ENCODE results near the gene ATOX1. TPM values are rescaled to one million over a fixed set of nuclear protein-coding genes. Genes with fewer than 3 reads are reported as not detected.

ATOX1 gene
- total and polyA plus RNA-seq, 2 of the 13 experiments (the other 11 are each of a cell fraction or from before 2014, with no cell fraction given), result 62.4 to 124 TPM

- peak; percentile 38; the same call in 1 of the 2 replicates for TF ChIP-seq BCL6 (CRISPR knock-in tag; IDR thresholded peaks at IDR 0.05)
- 0 out of 2 replicates have a peak, but pooled peaks have one; percentile 38 for TF ChIP-seq SP2 (CRISPR knock-in tag; IDR thresholded peaks at IDR 0.05)
- no peak for TF ChIP-seq NBN (conservative IDR thresholded peaks at IDR 0.05)
- 0 out of 2 replicates have a peak, but pooled peaks have one; percentile 65 for TF ChIP-seq PITX1 (CRISPR knock-in tag; IDR thresholded peaks at IDR 0.05)
- TF ChIP-seq, protein P1, sequence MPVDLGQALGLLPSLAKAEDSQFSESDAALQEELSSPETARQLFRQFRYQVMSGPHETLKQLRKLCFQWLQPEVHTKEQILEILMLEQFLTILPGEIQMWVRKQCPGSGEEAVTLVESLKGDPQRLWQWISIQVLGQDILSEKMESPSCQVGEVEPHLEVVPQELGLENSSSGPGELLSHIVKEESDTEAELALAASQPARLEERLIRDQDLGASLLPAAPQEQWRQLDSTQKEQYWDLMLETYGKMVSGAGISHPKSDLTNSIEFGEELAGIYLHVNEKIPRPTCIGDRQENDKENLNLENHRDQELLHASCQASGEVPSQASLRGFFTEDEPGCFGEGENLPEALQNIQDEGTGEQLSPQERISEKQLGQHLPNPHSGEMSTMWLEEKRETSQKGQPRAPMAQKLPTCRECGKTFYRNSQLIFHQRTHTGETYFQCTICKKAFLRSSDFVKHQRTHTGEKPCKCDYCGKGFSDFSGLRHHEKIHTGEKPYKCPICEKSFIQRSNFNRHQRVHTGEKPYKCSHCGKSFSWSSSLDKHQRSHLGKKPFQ (CRISPR knock-in tag; IDR thresholded peaks at IDR 0.05; ENCODE audit: insufficient replicate concordance), result peak; percentile 52
- no peak for TF ChIP-seq MAFK (conservative IDR thresholded peaks at IDR 0.05 in 1 of 2, IDR thresholded peaks at IDR 0.05 in 1 of 2; ENCODE audit: low read length in 2 of 2)
- TF ChIP-seq MXD1 (CRISPR knock-in tag; IDR thresholded peaks at IDR 0.05), result peak; percentile 93
- TF ChIP-seq SIX1 (CRISPR knock-in tag; IDR thresholded peaks at IDR 0.05; ENCODE audit: borderline replicate concordance), result no peak
- peak; percentile 48 for TF ChIP-seq MED8 (CRISPR knock-in tag; IDR thresholded peaks at IDR 0.05; ENCODE audit: insufficient replicate concordance)
- no peak for TF ChIP-seq ZFP1 (CRISPR knock-in tag; IDR thresholded peaks at IDR 0.05)
- peak; percentile 61; the same call in 1 of the 2 replicates for TF ChIP-seq ZNF556 (CRISPR knock-in tag; IDR thresholded peaks at IDR 0.05; ENCODE audit: borderline replicate concordance)
- TF ChIP-seq HNRNPLL (IDR thresholded peaks at IDR 0.05; ENCODE audit: low read depth, low read length, poor library complexity, severe bottlenecking), result peak; percentile 77
- TF ChIP-seq NKX3-1 (CRISPR knock-in tag; IDR thresholded peaks at IDR 0.05), result no peak; the same call in 1 of the 2 replicates
- 0 out of 2 replicates have a peak, but pooled peaks have one; percentile 11 for TF ChIP-seq PPARG (CRISPR knock-in tag; conservative IDR thresholded peaks at IDR 0.05)
- TF ChIP-seq SYNCRIP (IDR thresholded peaks at IDR 0.05; ENCODE audit: insufficient read depth, low read depth, low read length), result no peak
- TF ChIP-seq ZMAT3 (CRISPR knock-in tag; conservative IDR thresholded peaks at IDR 0.05), result peak; percentile 88
- 0 out of 2 replicates have a peak, but pooled peaks have one; percentile 53 for TF ChIP-seq ZNF160 (CRISPR knock-in tag; IDR thresholded peaks at IDR 0.05)
- no peak for TF ChIP-seq MAZ (IDR thresholded peaks at IDR 0.05; ENCODE audit: borderline replicate concordance, low read depth, low read length)
- TF ChIP-seq MAZ (CRISPR knock-in tag; IDR thresholded peaks at IDR 0.05; ENCODE audit: low read depth), result peak; percentile 47; the same call in 1 of the 2 replicates
- TF ChIP-seq SP5 (CRISPR knock-in tag; IDR thresholded peaks at IDR 0.05; ENCODE audit: borderline replicate concordance, low read depth), result 0 out of 2 replicates have a peak, but pooled peaks have one; percentile 32
- TF ChIP-seq REPIN1 (CRISPR knock-in tag; IDR thresholded peaks at IDR 0.05; ENCODE audit: borderline replicate concordance, low read depth), result peak; percentile 63
- peak; percentile 89 for TF ChIP-seq ATF7-NPFF (CRISPR knock-in tag; IDR thresholded peaks at IDR 0.05; ENCODE audit: low read depth)
- TF ChIP-seq ZNF816 (CRISPR knock-in tag; IDR thresholded peaks at IDR 0.05; ENCODE audit: borderline replicate concordance), result peak; percentile 26; the same call in 1 of the 2 replicates
- peak; percentile 88 for TF ChIP-seq POLR2G (IDR thresholded peaks at IDR 0.05; ENCODE audit: low read depth, low read length)
- TF ChIP-seq, protein P2, sequence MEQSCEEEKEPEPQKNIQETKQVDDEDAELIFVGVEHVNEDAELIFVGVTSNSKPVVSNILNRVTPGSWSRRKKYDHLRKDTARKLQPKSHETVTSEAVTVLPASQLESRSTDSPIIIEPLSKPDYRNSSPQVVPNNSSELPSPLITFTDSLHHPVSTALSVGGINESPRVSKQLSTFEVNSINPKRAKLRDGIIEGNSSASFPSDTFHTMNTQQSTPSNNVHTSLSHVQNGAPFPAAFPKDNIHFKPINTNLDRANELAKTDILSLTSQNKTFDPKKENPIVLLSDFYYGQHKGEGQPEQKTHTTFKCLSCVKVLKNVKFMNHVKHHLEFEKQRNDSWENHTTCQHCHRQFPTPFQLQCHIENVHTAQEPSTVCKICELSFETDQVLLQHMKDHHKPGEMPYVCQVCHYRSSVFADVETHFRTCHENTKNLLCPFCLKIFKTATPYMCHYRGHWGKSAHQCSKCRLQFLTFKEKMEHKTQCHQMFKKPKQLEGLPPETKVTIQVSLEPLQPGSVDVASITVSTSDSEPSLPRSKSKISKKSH (CRISPR knock-in tag; IDR thresholded peaks at IDR 0.05; ENCODE audit: borderline replicate concordance), result peak; percentile 89
- TF ChIP-seq LCORL (IDR thresholded peaks at IDR 0.05), result no peak
- TF ChIP-seq LCORL (CRISPR knock-in tag; IDR thresholded peaks at IDR 0.05), result peak; percentile 72; the same call in 1 of the 2 replicates
- peak; percentile 48; the same call in 1 of the 2 replicates for TF ChIP-seq KDM4B (CRISPR knock-in tag; IDR thresholded peaks at IDR 0.05)
These were observed at the start of gene ATOX1 (continued) for GRCh38 chr5:151758430-151759241.

All from HepG2 (cell line).